ENCODE measurements around the gene MAN1A1.
"Not testable (repeated sequence)": the region's sequence is repeated elsewhere in the genome, so short reads cannot be mapped to it uniquely, and the experiment has no call there.

Gene MAN1A1

GRCh38 chr6:119187596-119187995 is 162.0 kb downstream of the MAN1A1 start:
- DNase-seq = no peak

DNA sequence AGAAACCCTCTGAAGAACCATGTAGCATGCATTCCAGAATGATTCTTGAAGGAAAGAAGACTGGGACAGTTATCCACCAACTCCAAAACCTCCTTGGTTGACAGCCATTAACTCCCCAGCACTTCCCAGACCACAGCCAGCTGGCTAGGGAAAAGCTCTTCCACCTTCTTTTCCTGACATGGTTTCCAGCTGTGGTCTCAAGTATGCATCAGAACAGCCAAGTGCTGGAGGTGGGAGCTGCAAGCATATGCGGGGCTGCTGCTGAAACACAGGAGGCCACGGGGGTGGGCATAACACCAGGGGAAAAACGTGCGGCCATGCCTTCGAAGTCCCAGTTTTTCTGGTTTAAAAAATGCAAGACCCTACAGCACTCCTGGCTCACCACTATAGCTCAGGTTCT is 163.1 kb downstream of the MAN1A1 start:
- no peak for DNase-seq

DNA sequence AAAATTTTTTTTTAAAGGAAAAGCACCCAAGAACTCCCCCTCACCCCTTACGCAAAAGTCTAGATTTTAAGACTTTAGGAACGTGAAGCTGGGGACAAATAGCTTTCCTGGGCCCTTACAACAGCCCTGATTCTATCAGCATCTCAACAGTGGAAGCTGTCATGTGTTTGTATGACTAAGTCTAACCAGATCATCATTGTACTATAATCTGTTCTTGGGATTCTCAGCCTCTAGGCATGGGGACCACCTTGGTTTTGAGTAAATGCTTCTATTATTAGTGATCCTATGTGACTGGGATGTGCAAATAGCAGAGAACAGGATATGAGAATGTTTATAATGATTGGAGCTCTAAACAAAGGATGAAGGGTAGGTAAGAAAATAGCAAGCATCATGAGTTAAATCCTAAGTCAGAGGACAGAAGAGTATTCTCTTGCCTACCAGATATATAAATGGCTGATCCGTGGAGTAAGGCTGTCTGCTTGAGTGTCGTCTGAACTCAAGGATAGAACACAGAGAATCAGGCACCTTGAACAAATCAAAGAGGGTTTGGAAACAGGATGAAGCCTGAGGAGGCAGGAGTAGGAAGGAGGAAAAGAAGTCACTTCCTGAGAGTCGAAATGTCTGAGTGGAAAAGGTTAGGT is 165.4 kb downstream of the MAN1A1 start:
- DNase-seq = no peak

GRCh38 chr6:119183457-119183856 is 166.1 kb downstream of the MAN1A1 start:
- DNase-seq = no peak

DNA sequence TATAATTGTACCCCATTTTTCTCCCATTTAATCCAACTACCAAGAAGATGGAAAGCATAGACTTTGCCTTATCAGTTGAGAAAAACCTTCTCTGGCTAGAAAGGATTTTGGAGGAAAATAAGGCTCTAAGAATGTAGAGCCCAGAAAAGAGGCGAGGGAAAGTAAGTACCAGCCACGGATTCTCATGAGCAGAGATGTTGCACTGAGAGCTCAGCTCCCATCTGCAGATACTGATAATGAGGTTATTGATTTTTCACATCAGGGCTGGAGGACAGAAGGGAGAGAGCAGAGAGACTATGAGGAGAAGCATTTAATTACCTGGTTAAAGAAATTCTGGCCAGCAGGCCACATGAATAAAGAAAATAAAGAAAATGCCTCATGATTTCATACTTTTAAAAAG is 166.7 kb downstream of the MAN1A1 start:
- DNase-seq = no peak

- DNase-seq = no peak
Measured at GRCh38 chr6:119182216-119182803, 167.3 kb downstream of the MAN1A1 start.

- DNase-seq = no peak
Measured at GRCh38 chr6:119181046-119181445, 168.5 kb downstream of the MAN1A1 start.

GRCh38 chr6:119179842-119180241 is 169.7 kb downstream of the MAN1A1 start:
- DNase-seq = no peak

DNA sequence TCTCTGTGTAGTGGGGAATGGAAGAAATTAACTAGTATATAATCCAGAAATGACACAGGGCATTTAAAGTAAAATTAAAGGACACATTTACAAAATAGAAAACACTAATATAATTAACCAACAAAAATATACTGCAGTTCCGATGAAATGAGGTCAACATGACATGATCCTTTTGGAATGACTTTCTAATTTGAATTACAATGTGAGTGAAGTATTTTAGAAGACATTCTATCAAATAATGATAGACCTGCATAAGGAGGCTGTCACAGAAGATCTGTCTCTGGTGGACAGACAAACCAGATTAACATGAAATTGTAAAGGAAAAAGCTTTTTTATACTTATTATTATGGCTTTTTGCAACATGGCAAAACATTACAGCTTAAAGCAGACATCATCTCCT is 170.5 kb downstream of the MAN1A1 start:
- no peak for DNase-seq

DNA sequence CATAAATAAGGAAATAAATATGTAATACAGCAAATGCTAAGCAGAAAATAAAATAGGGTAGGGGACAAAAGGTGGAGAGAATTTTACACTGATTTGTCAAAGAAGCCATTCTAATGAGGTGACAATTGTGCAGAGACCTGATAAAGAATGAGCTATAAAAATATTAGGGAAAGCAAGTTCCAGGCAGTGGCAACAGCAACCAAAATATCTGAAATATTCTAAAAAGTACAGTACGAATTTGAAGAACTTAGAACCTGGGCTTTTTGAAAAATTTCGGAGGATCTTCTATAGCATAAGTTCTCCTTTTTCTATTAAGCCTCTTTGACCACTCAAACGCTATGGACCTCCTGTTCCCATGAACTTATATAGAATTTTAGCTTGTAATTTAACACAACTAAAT is 173.1 kb downstream of the MAN1A1 start:
- no peak for DNase-seq

DNA sequence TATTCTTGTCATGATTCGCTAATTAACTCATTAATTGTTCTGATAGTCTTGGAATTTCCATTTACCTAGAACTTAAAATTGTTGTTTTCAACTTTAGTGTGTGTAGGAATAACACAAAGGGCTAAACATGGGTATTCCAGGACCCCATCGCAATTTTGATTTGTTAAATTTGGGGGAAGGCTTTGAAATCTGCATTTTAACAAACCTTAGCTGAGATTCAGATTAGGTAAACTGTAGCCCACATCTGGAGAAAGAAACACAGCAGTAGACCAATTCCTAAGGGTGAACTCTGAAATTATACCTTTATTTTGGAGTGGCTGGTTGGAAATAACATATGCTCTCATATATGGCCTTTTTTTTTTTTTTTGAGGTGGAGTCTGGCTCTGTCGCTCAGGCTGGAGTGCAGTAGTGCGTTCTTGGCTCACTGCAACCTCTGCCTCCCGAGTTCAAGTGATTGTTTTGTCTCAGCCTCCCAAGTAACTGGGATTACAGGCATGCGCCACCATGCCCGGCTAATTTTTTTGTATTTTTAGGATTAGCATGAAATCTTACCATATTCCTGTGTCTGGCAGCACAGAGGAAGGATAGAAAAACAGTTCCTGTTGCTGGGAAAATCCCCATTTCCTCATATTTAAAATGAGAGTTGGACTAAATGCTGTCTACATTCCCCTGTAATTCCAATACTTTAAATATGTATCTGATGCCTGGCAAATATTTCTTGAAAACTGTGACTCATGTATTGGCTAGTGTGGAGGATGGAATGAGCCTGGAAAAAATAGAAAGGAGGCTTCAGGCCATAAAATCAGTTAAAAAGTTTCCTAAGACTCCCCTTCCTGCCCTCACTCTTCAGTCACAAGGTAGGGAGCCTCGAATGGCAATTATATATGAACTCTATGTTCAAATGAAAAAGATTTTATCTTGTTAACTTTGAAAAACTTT is 174.4 kb downstream of the MAN1A1 start:
- DNase-seq = no peak

- DNase-seq = no peak
Measured at GRCh38 chr6:119174085-119174445, 175.5 kb downstream of the MAN1A1 start.

DNA sequence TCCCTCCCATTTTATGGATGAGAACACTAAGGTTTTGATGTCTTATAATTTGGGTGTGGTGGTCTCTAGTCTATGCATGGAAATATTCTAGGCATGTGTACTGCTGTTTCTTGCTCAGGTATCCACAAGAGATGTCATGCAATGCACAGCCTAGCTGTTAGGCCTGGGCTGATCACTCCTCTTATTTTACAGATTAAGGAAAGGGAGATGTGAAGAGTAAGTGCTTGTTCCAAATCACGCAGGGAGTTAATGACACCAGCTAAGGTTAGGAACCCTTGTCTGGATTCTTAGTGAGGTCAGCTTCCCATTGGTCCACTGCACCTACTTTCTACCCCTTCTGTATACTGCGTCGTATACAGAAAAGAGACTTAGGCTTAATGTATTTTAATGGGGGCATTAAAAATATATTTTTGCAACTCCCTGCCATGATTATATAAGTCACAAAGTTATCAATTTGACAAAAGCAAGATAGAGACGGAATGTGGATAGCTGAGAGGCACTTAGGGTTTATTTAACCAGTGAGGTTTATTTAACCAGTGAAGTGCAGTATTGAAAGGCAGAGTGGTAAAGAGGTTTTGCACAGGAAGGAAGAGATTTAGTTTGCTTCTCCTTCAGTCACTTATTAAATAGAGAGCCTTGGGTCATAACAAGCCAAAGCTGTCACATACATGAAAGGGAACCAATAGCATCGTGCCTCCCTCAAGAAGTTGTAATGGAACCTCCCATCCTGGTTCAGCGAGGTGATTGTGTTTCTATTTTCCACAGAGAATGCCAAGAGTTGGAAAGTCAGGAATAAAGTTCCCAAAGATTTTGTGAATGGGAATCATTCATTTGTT is 176.1 kb downstream of the MAN1A1 start:
- DNase-seq = no peak

GRCh38 chr6:119172824-119173223 is 176.7 kb downstream of the MAN1A1 start:
- DNase-seq = no peak

DNA sequence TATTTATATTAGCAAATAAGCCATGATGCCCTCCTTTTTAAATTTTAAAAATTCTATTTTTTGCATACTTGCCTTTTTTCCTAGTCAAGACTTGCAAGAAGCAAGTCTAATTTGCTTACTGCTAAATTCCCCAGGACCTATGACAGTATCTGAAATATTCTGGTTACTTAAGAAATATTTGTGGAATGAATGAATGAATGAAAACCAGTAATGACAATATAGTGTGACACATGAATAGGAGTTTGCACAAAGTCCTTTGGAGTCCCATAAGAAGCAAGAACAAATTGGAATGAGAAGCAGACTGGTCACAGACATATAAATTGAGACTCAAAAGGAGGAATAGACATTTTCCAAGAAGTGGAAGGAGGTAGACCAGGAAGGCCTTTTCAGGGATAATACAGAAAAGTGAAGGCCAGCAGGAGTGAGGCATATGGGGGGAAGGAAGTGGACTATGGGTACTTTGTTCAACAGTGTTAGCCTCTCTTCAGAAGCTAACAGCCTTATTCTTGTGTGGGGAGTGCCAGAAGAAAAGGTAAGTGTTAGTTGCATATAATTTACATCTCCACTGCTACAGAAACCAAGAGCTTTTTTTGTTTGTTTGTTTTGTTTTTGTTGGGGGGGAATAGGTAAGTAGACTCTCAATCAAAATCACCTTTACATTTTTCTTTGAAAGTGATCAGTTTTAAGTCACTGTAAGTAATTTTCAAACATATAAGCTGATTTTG is 177.5 kb downstream of the MAN1A1 start:
- no peak for DNase-seq

GRCh38 chr6:119171088-119171841 is 178.3 kb downstream of the MAN1A1 start:
- no peak for DNase-seq

- no peak for DNase-seq
Measured at GRCh38 chr6:119170447-119171087, 179.0 kb downstream of the MAN1A1 start.

GRCh38 chr6:119170103-119170446 is 179.5 kb downstream of the MAN1A1 start:
- no peak for DNase-seq

DNA sequence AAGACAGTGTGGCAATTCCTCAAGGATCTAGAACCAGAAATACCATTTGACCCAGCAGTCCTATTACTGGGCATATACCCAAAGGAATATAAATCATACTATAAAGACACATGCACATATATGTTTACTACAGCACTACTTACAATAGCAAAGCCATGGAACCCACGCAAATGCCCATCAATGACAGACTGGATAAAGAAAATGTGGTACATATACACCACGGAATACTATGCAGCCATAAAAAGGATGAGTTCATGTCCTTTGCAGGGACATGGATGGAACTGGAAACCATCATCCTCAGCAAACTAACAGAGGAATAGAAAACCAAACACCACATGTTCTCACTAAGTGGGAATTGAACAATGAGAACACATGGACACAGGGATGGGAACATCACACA is 180.2 kb downstream of the MAN1A1 start:
- DNase-seq = not testable (repeated sequence)

DNA sequence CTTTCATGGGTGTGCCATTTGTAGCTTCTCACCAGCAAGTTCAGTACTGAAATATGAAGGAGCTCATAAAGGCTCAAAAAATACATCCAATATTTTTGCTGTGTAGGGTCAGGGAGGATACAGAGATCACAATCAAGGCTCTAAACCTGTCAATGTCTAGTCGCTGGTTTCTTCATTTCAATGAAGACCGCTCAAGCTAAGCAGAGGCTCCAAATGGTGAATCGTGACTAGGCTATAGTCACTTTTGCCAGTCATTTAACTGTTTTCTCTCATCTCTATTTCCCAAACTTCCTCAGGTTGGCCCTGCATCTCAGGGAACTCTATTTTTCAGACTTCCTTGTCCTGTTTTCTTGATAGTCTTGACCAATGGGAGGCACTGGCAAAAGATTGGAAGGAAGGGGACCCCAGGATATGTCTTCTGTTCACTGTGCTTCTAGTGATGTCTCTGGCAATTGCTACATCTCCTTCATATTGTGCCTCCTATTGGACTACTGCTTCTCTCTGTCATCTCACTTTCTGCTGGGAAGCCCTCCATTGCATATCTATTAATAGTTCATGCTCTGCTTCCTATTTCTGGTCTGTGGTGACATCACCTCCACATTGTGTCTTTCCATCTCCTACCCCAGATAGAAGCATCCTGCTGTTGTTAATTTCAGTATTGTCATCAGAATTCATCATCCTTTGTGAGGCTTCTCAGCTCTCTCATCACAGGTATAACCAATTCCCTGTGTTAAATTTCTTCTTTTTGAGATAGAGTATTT is 183.4 kb downstream of the MAN1A1 start:
- DNase-seq = no peak
